ENCODE results near the gene PDHA1.

GRCh38 chrX:19382555-19383145 lies 38.9 kb downstream of the PDHA1 start:
- TF ChIP-seq POLR2AphosphoS5 (IDR thresholded peaks at IDR 0.05; ENCODE audit: borderline replicate concordance, low read depth, low read length): no peak
- no peak for TF ChIP-seq EZH2 (IDR thresholded peaks at IDR 0.05)
- TF ChIP-seq FOXP2 (optimal IDR thresholded peaks at IDR 0.05; ENCODE audit: control extremely low read depth, extremely low read length, insufficient read depth): no peak
